HCEC 1CT (cell line): Measurements from ENCODE around the gene ARHGDIG.
"Not testable (repeated sequence)": the region's sequence is repeated elsewhere in the genome, so short reads cannot be mapped to it uniquely, and the experiment has no call there.

Experiments
- DNase-seq: peaks from one replicate; pipeline ENCODE4 v3.0.0-alpha.2; 2017

Gene ARHGDIG

DNA sequence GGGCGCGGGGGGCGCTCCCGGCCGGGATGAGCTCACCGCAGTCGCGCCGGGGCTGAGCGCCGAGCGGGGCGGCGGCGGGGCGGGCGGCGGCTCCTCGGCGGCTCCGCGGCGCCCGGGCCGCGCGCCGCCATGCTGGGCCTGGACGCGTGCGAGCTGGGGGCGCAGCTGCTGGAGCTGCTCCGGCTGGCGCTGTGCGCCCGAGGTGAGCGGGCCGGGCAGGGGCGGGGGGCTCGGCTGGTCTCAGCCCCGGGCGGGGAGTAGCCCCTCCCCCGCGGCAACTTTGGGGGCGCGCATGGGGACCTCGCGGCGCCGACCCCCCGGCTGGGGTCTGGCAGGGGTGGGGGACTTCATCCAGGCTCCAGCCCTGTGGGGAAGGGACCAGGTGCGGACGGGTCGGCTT lies at the start of gene ARHGDIG:
TSS of gene ARHGDIG (plus strand) at position 40 of the 400 bp plus-strand sequence. CDS start at position 130, 90 bp downstream.
- no peak for DNase-seq

GRCh38 chr16:230949-231348 lies 49.4 kb upstream of the ARHGDIG start:
- no peak for DNase-seq

DNA sequence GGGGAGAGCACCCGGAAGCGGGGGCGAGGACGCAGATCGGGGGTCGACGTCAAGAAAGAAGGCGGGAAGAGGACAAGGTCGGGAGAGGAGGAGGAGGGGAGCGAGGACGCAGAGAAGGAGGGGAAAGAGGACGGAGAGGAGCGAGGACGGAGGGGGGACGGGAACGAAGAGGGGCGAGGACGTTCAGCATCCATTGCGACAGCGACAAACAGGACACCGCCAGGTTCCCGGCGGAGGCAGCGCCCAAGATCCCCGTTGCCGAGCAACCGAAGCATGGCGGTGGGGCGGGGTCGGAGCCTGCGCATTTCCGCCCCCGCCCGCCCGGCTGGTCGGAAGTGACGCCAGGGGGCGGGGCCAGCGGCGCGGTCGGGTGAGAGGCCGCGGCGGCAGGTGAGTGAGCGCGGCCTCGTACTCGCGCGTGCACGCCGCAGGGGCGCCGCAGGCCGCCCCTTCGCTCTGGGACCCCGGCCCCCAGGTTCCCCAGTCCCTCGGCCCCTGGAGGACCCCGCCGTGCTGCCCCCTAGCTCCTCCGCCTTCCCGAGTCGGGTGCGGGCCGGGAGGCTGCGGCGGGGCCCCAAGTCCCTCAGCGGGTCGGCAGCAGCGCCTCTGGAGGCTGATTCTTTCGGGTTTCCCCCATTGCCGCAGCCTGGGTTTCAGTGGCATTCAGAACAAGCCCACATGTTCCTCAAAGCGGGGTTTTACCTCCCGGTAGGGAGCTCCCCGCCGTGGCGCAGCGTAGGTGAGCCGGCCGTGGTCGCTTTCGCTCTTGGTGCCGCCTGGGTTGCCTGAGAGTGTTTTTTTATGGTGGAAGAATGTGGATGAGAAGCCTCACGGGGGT lies 45.7 kb upstream of the ARHGDIG start, which contains the start of gene FAM234A:
TSS of gene FAM234A (plus strand) at position 354 of the 838 bp plus-strand sequence. CDS start 19,593 bp downstream, outside the sequence.
- DNase-seq = peak; percentile 88

- no peak for DNase-seq
Measured at GRCh38 chr16:239948-240277, 40.5 kb upstream of the ARHGDIG start.

DNA sequence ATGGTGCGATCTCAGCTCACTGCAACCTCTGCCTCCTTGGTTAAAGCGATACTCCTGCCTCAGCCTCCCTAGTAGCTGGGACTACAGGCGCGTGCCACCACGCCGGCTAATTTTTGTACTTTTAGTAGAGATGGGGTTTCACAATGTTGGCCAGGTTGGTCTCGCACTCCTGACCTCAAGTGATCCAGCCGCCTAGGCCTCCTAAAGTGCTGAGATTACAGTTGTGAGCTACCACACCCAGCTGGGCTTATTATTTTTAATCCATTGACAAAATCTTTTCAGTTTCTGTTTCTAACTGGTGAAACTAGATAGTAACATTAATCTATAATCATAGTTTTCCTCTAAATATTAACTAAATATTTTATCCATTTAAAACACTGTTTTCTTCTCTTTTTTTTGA lies 39.8 kb upstream of the ARHGDIG start:
- DNase-seq = no peak

- no peak for DNase-seq
Measured at GRCh38 chr16:242281-242680, 38.1 kb upstream of the ARHGDIG start.

GRCh38 chr16:243348-243747 lies 37.0 kb upstream of the ARHGDIG start:
- no peak for DNase-seq

DNA sequence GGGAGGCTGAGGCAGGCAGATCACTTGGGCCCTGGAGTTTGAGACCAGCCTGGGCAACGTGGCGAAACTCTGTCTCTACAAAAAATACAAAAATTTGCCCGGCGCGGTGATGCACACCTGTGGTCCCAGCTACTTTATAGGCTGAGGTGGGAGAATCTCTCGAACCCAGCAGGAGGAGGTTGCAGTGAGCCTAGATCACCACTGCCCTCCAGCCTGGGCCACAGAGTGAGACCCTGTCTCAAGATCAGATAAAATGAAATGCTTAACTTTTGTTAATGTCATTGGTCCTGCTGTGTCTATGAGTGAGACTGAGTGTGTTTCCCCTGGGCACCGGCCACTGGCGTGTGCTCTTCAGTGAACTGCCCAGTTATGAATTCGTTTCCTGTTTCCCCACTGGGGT lies 35.3 kb upstream of the ARHGDIG start:
- DNase-seq = no peak

DNA sequence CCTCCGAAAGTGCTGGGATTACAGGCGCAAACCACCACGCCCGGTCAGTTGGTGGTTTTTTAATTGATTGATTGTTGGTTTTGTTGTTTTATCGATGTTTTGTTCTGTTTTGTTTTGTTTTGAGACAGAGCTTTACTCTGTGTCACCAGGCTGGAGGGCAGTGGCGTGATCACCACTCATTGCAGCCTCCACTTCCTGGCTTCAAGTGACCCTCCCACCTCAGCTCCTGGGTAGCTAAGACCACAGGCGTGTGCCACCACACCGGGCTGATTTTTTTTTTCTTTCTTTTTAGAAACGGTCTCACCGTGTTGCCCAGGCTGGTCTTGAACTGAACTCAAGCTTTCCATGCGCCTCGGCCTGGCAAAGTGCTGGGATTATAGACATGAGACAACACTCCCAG lies 33.4 kb upstream of the ARHGDIG start:
- no peak for DNase-seq

DNA sequence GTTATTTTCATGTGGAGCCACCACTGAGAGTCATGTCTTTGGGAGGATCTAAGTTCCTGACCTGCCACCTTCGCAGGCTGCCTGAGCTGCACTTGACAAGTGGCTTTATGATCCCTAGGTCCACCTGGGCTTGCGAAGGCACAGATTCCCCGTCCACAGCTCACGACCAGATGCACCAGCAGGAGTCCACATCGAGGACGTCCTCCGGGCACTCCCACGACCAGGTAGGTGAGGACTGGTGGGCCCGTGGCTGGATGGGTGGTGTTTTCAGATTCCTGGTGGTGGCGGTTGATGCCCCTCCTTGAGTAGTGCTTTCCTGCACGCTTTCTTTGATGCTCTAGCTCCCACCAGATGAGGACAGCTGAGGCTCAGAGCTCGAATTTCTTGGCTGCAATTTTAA lies 31.0 kb upstream of the ARHGDIG start:
- no peak for DNase-seq

GRCh38 chr16:252366-253337 lies 27.7 kb upstream of the ARHGDIG start:
- no peak for DNase-seq

DNA sequence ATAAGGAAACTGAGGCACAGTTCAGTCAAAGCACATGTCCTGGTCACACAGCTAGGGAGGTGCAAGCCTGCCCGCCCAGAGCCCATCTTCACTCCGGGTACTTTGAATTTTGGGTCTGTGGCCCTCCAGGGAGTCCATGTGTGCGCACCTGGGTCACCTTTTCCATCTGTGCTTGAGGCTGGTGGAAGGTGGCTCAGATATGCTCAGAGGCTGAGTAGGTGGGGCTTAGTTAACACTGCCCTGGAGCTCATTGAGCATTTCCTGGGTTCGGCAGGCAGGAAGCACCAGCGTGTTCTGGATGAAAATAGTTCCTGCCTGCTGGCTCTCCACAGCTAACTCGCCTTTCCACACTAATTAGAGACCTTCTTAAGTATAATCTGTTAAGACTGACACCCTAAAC lies 26.6 kb upstream of the ARHGDIG start:
- DNase-seq = no peak

GRCh38 chr16:254461-254860 lies 25.9 kb upstream of the ARHGDIG start:
- no peak for DNase-seq

- no peak for DNase-seq
Measured at GRCh38 chr16:255183-255582, 25.2 kb upstream of the ARHGDIG start.

DNA sequence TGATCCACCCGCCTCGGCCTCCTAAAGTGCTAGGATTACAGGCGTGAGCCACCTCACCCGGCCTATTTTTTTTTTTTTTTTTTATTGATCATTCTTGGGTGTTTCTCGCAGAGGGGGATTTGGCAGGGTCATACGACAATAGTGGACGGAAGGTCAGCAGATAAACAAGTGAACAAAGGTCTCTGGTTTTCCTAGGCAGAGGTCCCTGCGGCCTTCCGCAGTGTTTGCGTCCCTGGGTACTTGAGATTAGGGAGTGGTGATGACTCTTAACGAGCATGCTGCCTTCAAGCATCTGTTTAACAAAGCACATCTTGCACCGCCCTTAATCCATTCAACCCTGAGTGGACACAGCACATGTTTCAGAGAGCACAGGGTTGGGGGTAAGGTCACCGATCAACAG lies 22.3 kb upstream of the ARHGDIG start:
- DNase-seq = not testable (repeated sequence)

DNA sequence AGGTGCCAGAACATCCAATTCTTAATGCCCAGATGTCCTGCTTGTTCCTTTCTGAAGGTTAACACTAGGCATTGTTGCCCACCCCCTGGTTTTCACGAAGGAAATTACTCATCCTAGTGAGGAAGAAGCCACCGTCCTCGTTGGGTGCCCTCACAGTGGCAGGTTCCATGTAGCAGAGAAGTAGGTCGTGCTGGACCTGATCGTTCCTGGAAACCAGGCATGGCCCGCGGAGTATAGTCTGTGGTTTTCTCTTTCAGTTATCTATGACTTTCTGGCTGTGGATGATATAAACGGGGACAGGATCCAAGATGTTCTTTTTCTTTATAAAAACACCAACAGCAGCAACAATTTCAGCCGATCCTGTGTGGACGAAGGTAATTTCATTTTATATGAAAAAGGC lies 21.2 kb upstream of the ARHGDIG start:
- DNase-seq = no peak

- DNase-seq = no peak
Measured at GRCh38 chr16:259814-260253, 20.6 kb upstream of the ARHGDIG start.

GRCh38 chr16:260326-260725 lies 20.1 kb upstream of the ARHGDIG start:
- DNase-seq = no peak

DNA sequence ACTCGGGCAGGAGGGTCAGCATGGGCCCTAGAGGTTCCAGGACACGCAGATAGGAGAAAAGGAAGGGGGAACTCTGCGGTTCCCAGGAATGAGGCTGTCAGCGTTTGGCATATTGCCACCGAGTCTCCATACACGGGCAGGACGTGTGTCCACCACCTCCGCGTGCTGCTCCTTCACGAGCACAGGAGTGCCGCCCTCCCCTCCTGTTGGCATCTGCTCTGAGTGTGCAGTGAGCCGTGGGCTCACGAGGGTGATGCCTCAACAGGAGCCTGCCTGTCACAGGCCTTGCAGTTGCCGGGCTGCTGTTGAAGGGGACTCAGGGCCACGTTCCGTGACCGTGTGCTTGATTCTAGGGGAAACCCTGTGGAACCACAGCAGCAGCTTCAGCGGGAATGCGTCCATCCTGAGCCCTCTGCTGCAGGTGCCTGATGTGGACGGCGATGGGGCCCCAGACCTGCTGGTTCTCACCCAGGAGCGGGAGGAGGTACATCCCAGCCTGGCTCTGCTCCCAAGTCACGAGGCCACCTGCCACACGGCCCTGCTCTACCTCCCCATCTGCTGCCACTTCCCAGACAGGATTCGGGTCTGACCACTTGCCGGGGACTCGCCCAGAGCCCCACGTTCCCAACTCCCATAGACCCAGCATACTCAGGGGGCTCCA lies 19.2 kb upstream of the ARHGDIG start:
- DNase-seq = no peak

GRCh38 chr16:262121-262745 lies 18.2 kb upstream of the ARHGDIG start:
- no peak for DNase-seq

GRCh38 chr16:263182-263774 lies 17.1 kb upstream of the ARHGDIG start:
- no peak for DNase-seq

DNA sequence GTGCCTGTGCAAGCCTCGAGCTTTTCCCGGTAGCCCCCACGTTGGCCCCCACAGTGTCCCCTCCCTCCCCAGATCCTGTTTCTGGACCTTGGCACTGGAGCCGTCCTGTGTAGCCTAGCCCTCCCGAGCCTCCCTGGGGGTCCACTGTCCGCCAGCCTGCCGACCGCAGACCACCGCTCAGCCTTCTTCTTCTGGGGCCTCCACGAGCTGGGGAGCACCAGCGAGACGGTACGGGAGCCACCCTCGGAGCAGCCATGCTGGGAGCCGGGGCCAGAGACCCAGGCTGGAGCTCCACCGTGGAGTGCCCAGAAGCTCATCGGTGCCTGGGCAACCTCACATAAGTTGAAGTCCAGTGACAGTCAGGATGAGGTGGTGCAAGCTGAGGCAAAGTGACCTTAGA lies 16.4 kb upstream of the ARHGDIG start:
- no peak for DNase-seq
